Caco-2 (cell line): ENCODE results near the gene CXCL16. TPM values are rescaled to one million over a fixed set of nuclear protein-coding genes. Genes with fewer than 3 reads are reported as not detected.

ENCODE experiments used
- BruUV-seq: library from RNA; stranded (reverse); fragments of 400-500 nt; replicated peaks from 2 replicates; lab custom pipeline; 2021; lab: Mats Ljungman, UMichigan
- CTCF ChIA-PET: fragments of 300-600 bp; sonication (Branson Sonifier 250); formaldehyde crosslinking; loops from one replicate; lab custom pipeline; 2022; ENCODE audit warnings: antibody characterized with exemption; lab: Charles Lee
- POLR2A ChIA-PET: fragments of 300-600 bp; sonication (Branson Sonifier 250); formaldehyde crosslinking; loops from one replicate; lab custom pipeline; 2022; ENCODE audit warnings: antibody characterized with exemption; lab: Charles Lee
- DNase-seq, 2 experiments: peaks; one replicate each; pipeline versions ENCODE4 v3.0.0 to v3.0.0-alpha.2; 2020 to 2022
- H3K27me3 ChIP-seq: replicated peaks from 2 replicates; pipeline ENCODE4 v1.6.0; 2011; ENCODE audit warnings: low read length; ENCODE audit not compliant: control insufficient read depth, insufficient read depth
- H3K36me3 ChIP-seq: 2 replicates; pipeline ENCODE4 v1.5.1; 2011; ENCODE audit warnings: low read length; ENCODE audit not compliant: control insufficient read depth, insufficient read depth
- H3K4me1 ChIP-seq: fragments of 250-450 bp; sonication (Bioruptor Pico); 2 replicates; pipeline ENCODE4 v1.5.1; 2020; ENCODE audit warnings: mild to moderate bottlenecking
- H3K4me3 ChIP-seq: 2 replicates; pipeline ENCODE4 v1.5.1; 2011; ENCODE audit warnings: low read depth, mild to moderate bottlenecking, control low read depth, low read length
- H3K9me3 ChIP-seq: fragments of 250-450 bp; sonication (Bioruptor Pico); 2 replicates; pipeline ENCODE4 v1.5.1; 2020; ENCODE audit warnings: mild to moderate bottlenecking, moderate library complexity
- H3K27ac Mint-ChIP-seq: one replicate; pipeline ENCODE4 v1.8.0; 2022; ENCODE audit warnings: mixed read lengths; ENCODE audit not compliant: unreplicated experiment
- H3K27me3 Mint-ChIP-seq: one replicate; pipeline ENCODE4 v1.8.0; 2022; ENCODE audit warnings: mixed read lengths; ENCODE audit not compliant: insufficient read depth, unreplicated experiment
- H3K36me3 Mint-ChIP-seq: one replicate; pipeline ENCODE4 v1.8.0; 2022; ENCODE audit warnings: mild to moderate bottlenecking, mixed read lengths; ENCODE audit not compliant: insufficient read depth, unreplicated experiment
- H3K4me1 Mint-ChIP-seq: one replicate; pipeline ENCODE4 v1.8.0; 2022; ENCODE audit warnings: low read depth, mixed read lengths; ENCODE audit not compliant: unreplicated experiment
- H3K4me3 Mint-ChIP-seq: one replicate; pipeline ENCODE4 v1.8.0; 2022; ENCODE audit warnings: mild to moderate bottlenecking, moderate library complexity, mixed read lengths; ENCODE audit not compliant: unreplicated experiment
- H3K9me3 Mint-ChIP-seq: one replicate; pipeline ENCODE4 v1.8.0; 2022; ENCODE audit warnings: mixed read lengths; ENCODE audit not compliant: unreplicated experiment
- CTCF ChIP-seq, 2 experiments: fragments of 200-600 bp in 1 of 2; IDR thresholded peaks; 1 replicate in 1 of 2; 2 replicates in 1 of 2; pipeline versions ENCODE4 v1.5.1 to v1.8.0; 2011 to 2022; ENCODE audit warnings: antibody characterized with exemption in 1 of 2, control low read depth in 1 of 2, inconsistent platforms in 1 of 2, low read depth in 1 of 2, low read length in 1 of 2, mild to moderate bottlenecking in 1 of 2, moderate library complexity in 1 of 2; ENCODE audit not compliant: insufficient read depth in 1 of 2, severe bottlenecking in 1 of 2, unreplicated experiment in 1 of 2
- intact Hi-C: fragments of 100-400 bp; cut with micrococcal nuclease; formaldehyde crosslinking; loops from one replicate; pipeline ENCODE4 v1.10.0; 2022; ENCODE audit not compliant: unreplicated experiment
- total RNA-seq: library from RNA; stranded (reverse); gene quantifications from 2 replicates; pipeline ENCODE4 v1.2.3, GENCODE V29; 2022

The CXCL16 gene
- total RNA-seq, 1 experiment from 2014 or later: 55.3 TPM

- Histone ChIP-seq H3K27me3 (no peaks in the 10 kb centered on the region), H3K9me3 (no peaks in the 10 kb centered on the region), H3K36me3 (no peaks in the 10 kb centered on the region), H3K4me3 (no peak overlapping the region), H3K4me1 (peaks cover 11% of the 10 kb centered on the region)
- H3K27me3 Mint-ChIP-seq: no peaks in the 10 kb centered on the region
- intact Hi-C loops: no loop called here
- no peak overlapping the region for H3K27ac Mint-ChIP-seq
- H3K36me3 Mint-ChIP-seq: no peaks in the 10 kb centered on the region
- no TSS peak for BruUV-seq
- POLR2A ChIA-PET: no interaction called here
- CTCF ChIA-PET: no interaction called here
- no peak overlapping the region for H3K4me3 Mint-ChIP-seq
- TF ChIP-seq CTCF (IDR thresholded peaks at IDR 0.05; ENCODE audit: insufficient read depth in 1 of 2, low read depth in 1 of 2, low read length in 1 of 2, severe bottlenecking in 1 of 2, unreplicated experiment in 1 of 2): no peak
- peaks cover 16% of the 10 kb centered on the region for H3K4me1 Mint-ChIP-seq
- H3K9me3 Mint-ChIP-seq: no peaks in the 10 kb centered on the region
- no peak for DNase-seq
Measured at GRCh38 chr17:4769628-4770027, 29.9 kb upstream of the CXCL16 start.

- H3K4me3 ChIP-seq: no peak overlapping the region
- no peak overlapping the region for H3K4me3 Mint-ChIP-seq
- peaks cover 11% of the 10 kb centered on the region for H3K4me1 ChIP-seq
- H3K36me3 ChIP-seq: no peaks in the 10 kb centered on the region
- no peaks in the 10 kb centered on the region for H3K27me3 ChIP-seq
- no TSS peak for BruUV-seq
- CTCF ChIA-PET: no interaction called here
- intact Hi-C loops: no loop called here
- DNase-seq: no peak
- POLR2A ChIA-PET: no interaction called here
- peaks cover 10% of the 10 kb centered on the region for H3K4me1 Mint-ChIP-seq
- no peak overlapping the region for H3K27ac Mint-ChIP-seq
- H3K36me3 Mint-ChIP-seq: no peaks in the 10 kb centered on the region
- H3K27me3 Mint-ChIP-seq: no peaks in the 10 kb centered on the region
- no peaks in the 10 kb centered on the region for H3K9me3 Mint-ChIP-seq
- no peaks in the 10 kb centered on the region for H3K9me3 ChIP-seq
- no peak for TF ChIP-seq CTCF (IDR thresholded peaks at IDR 0.05; ENCODE audit: insufficient read depth in 1 of 2, low read depth in 1 of 2, low read length in 1 of 2, severe bottlenecking in 1 of 2, unreplicated experiment in 1 of 2)
Measured at GRCh38 chr17:4768298-4768697, 28.6 kb upstream of the CXCL16 start.

- peaks cover 6% of the 10 kb centered on the region for H3K4me1 ChIP-seq
- no TSS peak for BruUV-seq
- CTCF ChIA-PET: no interaction called here
Measured at GRCh38 chr17:4766723-4767122, 27.0 kb upstream of the CXCL16 start.

More at GRCh38 chr17:4766723-4767122, 27.0 kb upstream of the CXCL16 start:
- Mint-ChIP-seq H3K4me3 (no peak overlapping the region), H3K27me3 (no peaks in the 10 kb centered on the region), H3K27ac (no peak overlapping the region), H3K4me1 (peaks cover 3% of the 10 kb centered on the region), H3K9me3 (no peaks in the 10 kb centered on the region), H3K36me3 (no peaks in the 10 kb centered on the region)
- intact Hi-C loops: no loop called here
- Histone ChIP-seq H3K4me3 (no peak overlapping the region), H3K9me3 (no peaks in the 10 kb centered on the region), H3K27me3 (no peaks in the 10 kb centered on the region), H3K36me3 (no peaks in the 10 kb centered on the region)
- no peak for DNase-seq
- POLR2A ChIA-PET: no interaction called here
- no peak for TF ChIP-seq CTCF (IDR thresholded peaks at IDR 0.05; ENCODE audit: insufficient read depth in 1 of 2, low read depth in 1 of 2, low read length in 1 of 2, severe bottlenecking in 1 of 2, unreplicated experiment in 1 of 2)
